HG03196 (cell line): Measurements from ENCODE around the gene FLT3LG.

ENCODE experiments used
- ATAC-seq: cut with Tn5 transposase; IDR thresholded peaks from one replicate; pipeline ENCODE4 v1.9.1; 2021; ENCODE audit not compliant: unreplicated experiment

The FLT3LG gene

DNA sequence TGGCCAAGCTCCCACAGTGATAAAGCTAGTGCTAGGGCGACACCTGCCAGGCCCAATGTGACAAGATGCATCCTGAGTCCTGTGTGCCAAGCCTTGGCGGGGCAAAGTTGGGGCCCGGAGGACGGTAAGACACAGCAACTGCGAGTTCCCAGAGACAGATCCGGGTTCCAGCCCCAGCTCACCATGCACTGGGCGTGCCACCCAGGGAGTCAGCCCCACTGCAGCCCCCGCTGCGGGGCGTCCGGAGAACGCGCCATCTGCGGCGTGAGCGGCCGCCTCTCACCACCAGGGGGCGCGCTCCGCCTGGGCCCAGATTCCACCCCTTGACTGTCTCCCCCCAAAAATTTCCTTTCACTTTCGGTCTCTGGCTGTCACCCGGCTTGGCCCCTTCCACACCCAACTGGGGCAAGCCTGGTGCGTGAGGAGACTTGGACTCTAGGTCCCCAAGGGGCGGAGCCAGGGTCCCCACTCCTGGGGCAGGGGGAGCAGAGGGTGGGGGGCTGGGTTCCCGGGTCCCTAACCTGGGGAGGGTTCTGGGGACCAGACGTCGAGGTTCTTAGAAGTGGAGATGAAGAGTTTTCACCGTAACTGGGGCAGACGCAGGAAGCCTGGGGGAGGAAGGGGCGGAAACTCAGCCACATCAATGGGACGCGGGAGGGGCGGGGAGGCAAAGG, at the start of gene FLT3LG:
TSS of gene FLT3LG (plus strand) at position 348 of the 674 bp plus-strand sequence. CDS start 425 bp downstream, outside the sequence.
- peak; percentile 42 for ATAC-seq

DNA sequence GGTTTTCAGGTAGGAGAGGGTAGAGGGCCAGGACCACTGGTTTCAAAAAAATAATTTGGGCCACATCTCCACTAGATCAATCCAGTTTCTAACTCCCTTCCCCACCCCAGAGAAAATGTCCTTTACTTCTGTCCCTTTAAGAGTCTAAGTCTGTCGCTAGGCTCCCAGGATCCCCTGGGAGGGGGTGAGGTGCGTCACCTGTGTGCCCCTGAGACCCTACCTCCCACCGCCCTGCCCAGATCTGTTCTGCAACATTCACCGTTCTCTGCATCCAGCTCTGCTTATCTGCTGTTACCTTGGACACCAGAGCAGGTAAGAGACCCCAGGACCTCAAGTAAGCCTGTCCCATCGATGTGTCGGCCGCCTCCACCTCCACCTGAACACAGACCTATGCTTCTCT, 48.8 kb upstream of the FLT3LG start, which contains the start of gene GFY:
TSS of gene GFY (plus strand) at position 211 of the 400 bp plus-strand sequence. CDS start 1,043 bp downstream, outside the sequence.
- ATAC-seq = no peak

DNA sequence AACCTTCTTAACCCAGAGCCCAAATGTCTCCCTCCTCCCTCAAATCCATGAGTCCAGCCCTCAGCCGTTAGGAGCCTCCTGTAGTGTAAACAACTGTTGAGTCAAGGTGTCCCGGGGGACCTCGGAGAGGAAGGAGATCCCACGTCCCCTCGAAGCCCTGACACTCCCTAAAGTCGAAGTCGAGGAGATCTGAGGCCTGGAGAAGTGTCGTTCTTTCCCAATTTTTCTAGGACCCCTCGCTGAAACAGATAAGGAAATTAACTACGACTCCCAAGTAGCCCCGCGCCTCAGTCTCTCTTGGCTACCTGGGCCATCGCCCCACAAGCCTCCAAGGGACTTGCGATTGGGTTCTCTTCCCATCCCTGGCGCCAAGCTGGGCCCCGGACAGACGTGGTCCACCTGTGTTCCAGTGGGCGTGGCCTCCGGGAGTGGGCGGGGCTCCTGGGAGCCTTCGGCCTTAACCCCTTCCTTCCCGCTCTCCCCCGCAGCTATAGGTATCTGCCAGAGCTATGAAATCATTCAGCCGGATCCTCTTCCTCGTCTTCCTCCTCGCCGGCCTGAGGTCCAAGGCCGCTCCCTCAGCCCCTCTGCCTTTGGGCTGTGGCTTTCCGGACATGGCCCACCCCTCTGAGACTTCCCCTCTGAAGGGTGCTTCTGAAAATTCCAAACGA, 48.0 kb upstream of the FLT3LG start:
- no peak for ATAC-seq

- no peak for ATAC-seq
These were observed 46.7 kb upstream of the FLT3LG start for GRCh38 chr19:49427339-49427738.

- ATAC-seq = no peak
These were observed 46.0 kb upstream of the FLT3LG start for GRCh38 chr19:49427855-49428546.

DNA sequence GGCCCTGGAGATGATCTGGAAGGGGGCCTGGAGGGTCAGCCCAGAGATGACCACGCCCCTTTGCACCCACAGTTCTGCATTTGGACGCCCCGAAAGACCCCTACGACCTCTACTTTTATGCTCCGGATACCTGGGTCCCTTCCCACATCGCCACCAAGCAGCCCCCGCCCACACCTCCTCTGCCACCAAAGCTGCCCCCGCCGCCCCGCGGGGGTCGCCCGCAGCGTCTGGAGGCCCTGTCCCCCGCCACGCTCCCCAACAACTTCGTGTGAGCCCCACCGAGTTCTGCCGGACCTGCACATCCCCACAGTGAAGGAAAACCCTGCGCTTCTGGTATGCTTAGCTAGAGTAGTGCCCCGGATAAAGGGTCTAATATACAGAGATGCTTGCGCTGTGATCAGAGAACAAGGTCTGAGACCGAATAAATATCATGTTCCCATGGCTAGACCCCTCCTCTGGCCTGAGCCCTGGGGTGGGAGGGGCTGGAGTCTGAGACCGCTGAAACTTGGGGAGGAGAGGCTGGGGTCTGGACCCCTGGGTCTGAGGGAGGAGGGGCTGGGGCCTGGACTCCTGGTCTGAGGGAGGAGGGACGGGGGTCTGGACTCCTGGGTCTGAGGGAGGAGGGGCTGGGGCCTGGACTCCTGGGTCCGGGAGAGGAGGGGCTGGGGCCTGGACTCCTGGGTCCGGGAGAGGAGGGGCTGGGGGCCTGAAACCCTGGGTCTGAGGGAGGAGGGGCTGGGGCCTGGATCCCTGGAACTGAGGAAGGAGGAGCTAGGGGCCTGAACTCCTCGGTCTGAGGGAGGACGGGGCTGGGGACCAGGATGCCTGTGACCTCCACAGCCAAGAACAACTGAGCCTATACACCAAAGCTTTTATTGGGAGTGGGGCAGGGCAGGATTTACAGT, 45.2 kb upstream of the FLT3LG start:
- no peak for ATAC-seq

GRCh38 chr19:49430172-49430677, 43.8 kb upstream of the FLT3LG start:
- ATAC-seq = no peak

- no peak for ATAC-seq
These were observed 43.2 kb upstream of the FLT3LG start for GRCh38 chr19:49430678-49431329.

DNA sequence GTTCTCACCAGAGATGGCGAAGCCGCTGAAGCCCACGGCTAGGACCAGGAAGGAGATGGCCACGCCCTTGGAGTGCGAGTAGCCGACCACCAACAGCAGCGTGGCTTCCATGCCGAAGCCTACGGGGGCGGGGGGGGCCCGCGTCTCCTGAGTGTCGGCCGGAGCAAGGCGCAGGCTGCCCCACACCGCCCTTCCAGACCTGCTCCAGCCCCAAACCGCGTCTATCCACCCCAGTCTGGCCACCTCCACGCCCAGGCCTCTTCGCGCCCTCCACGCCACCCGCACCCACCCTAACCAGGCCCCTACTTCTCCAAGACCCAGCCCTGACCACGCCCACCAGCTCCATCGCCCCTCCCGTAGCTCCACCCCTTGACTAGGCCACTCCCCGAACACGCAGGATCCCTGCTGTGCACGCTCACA, 42.7 kb upstream of the FLT3LG start:
- ATAC-seq = no peak

DNA sequence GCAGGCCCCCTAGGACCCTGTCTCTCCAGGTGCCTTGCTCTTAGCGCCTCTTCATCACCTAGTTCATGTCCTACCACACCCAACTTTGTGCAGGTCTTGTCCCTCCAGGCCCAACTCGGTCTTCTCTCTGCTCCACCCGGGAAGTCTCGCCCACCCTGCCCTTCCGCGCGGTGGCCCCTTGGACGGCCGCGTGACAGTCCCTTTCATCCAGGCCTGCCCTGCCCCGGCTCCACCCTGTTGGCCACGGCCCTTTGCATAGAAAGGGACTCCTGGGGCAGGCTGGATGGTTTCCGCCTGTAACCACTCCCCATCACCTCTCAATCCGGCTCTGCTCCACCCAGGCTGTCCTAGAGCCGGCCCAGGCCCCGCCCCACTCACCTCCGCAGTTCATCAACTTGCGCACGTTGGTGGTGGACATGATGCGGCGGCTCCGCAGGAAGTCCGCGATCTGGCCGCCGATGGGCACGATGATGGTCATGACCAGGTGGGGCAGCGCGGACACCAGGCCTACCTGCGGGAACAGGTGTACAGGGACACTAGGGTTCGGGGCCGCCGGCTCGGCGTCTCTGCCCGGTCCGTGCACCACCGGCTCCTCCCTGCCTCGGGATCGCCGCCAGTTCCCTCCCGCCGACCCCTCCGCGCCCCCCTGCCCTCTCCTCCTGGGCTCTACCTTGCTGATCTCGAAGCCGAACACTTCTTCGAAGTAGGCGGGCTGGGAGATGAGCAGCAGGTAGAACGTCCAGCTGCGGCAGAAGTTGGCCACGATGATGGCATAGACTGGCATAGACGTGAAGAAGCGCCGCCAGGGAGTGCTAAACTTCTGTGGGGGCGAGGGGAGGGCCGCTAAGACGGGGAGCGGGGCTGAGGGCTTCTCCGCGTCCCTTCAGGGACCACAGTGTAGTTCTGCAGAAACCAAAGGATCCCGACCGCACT, 41.6 kb upstream of the FLT3LG start:
- ATAC-seq = no peak

- ATAC-seq = no peak
These were observed 40.6 kb upstream of the FLT3LG start for GRCh38 chr19:49433240-49433901.

DNA sequence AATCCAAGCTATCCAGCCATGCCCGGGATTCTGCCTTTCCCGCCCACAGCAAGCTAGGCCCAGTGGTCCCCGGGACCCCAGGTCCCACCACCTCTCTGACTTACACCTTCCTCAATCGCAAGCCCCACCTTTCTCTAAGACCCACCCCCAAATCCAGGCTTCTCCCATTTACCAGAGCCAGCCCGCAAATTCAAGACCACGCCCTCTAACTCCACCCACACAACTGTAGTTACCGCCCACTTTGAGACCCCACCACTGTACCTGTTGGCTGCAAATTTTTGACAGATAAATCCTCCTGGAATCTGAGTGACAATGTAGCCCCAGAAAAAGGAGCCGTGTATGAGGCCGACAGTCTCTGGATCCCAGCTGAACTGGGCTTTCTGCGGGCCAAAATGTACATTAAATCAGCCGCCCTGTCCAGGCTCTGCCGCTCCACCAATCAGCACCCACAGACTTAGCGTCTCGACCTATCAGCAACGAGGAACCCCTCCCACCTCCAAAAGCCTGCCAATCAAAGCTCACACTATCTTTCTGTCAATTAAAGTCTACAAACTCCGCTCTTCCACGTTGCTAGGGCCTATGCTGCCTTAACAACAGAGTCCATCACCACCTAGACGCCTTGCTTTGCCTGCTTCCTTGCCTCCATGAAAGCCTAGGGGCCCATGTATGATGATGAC, 39.0 kb upstream of the FLT3LG start:
- no peak for ATAC-seq

DNA sequence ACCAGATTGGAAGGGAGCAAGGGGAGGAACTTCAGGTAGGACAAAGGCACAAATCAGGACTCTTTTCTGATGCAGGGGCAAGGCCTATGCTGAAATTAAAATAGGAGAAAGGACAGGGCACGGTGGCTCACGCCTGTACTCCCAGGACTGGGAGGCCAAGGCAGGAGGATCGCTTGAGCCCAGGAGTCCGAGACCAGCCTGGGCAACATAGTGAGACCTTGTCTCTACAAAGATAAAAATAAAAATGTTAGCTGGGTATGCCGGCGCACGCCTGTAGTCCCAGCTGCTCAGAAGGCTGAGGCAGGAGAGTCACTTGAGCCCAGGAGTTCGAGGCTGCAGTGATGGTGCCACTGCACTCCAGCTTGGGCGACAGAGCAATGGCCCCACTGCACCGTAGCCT, 38.3 kb upstream of the FLT3LG start:
- no peak for ATAC-seq

DNA sequence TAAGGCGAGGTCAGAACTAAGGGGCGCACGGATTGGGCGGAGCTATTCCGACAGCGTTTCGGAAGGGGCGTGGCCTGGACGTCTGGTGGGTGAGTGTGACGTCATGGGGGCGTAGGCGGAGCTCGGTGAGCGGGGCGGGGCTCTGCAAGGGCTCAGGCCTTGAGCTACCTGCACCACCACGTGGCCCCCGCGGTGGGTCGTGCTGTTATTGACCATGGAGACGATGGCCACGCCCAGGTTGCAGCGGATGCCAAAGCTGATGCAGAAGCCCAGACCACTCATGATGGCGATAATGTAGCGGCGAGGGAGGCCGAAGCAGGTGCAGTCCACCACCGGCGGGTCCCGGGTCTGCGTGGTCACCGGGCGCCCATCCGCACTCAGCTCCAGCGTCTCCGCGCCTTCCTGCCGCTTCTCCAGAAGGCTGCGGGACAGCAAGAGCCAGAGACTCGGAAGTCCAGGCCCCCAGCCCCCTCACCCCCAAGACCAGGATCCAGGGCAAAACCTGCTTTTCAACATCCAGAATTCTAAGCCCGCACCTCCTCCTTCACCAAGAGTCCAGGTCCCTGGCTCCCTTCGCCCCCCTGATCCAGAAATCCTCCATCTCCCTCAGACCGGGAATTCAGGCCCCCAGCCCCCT, 37.5 kb upstream of the FLT3LG start:
- no peak for ATAC-seq

- ATAC-seq = no peak
These were observed 36.8 kb upstream of the FLT3LG start for GRCh38 chr19:49437231-49437630.

- no peak for ATAC-seq
These were observed 35.8 kb upstream of the FLT3LG start for GRCh38 chr19:49438261-49438660.

GRCh38 chr19:49439836-49440235, 34.2 kb upstream of the FLT3LG start:
- no peak for ATAC-seq
